Esophagus squamous epithelium (tissue), 5 donors: ENCODE measurements around the gene CNNM4. TPM values are rescaled to one million over a fixed set of nuclear protein-coding genes. Genes with fewer than 3 reads are reported as not detected.

ENCODE experiments used
- DNase-seq: peaks from one replicate; lab custom pipeline; 2025; lab: John Stamatoyannopoulos, UW
- H3K27ac ChIP-seq, 4 donors: fragments of 200-600 bp; sonication (generic); one replicate each; pipeline ENCODE4 v1.5.1; 2016 to 2019; ENCODE audit warnings: mild to moderate bottlenecking in 1 of 4
- H3K27me3 ChIP-seq, 4 donors: fragments of 200-600 bp; sonication (generic); 1 replicate in 3 of 4; 2 replicates in 1 of 4; pipeline versions ENCODE4 v1.5.1 to v1.6.0; 2017 to 2021; ENCODE audit warnings: antibody characterized with exemption in 1 of 4
- H3K36me3 ChIP-seq, 3 donors: fragments of 200-600 bp; sonication (generic); one replicate each; pipeline ENCODE4 v1.5.1; 2016 to 2019
- H3K4me1 ChIP-seq, 3 donors: fragments of 200-600 bp; sonication (generic); one replicate each; pipeline ENCODE4 v1.5.1; 2017 to 2019
- H3K4me3 ChIP-seq, 4 donors: fragments of 200-600 bp; sonication (generic); 1 replicate in 3 of 4; 2 replicates in 1 of 4; pipeline ENCODE4 v1.5.1; 2016 to 2019; ENCODE audit warnings: mild to moderate bottlenecking in 2 of 4, moderate library complexity in 1 of 4
- H3K9me3 ChIP-seq, 3 donors: fragments of 200-600 bp; sonication (generic); one replicate each; pipeline ENCODE4 v1.5.1; 2016 to 2019
- CTCF ChIP-seq, 6 experiments: fragments of 450-650 bp in 4 of 6; fragments of 200-600 bp in 2 of 6; sonication (generic) in 2 of 6; IDR thresholded peaks; one replicate each; pipeline ENCODE4 v1.5.1; 2016 to 2019; ENCODE audit warnings: antibody characterized with exemption in 6 of 6, mild to moderate bottlenecking in 4 of 6, moderate library complexity in 4 of 6
- POLR2A ChIP-seq, 4 donors: fragments of 450-650 bp; IDR thresholded peaks; one replicate each; pipeline ENCODE4 v1.6.1; 2017; ENCODE audit warnings: antibody characterized with exemption in 4 of 4, mild to moderate bottlenecking in 4 of 4, moderate library complexity in 3 of 4
- WGBS, 2 donors: methylation state at CpG; one replicate each; pipeline ENCODE4 v1.1.5; 2018; 5-methylcytosine and 5-hydroxymethylcytosine counted together
- intact Hi-C: fragments of 100-400 bp; cut with DNase I; formaldehyde crosslinking; loops from one replicate; pipeline ENCODE4 v1.15.0; 2022
- total RNA-seq, 4 donors: library from RNA; depleted of rRNA; stranded (reverse); fragments of >200 nt; gene quantifications; one replicate each; pipeline ENCODE4 v1.1.0, GENCODE V29; 2016
- donor health status: DM: yes; HTN: yes; CAD: no.

CNNM4 gene
- total RNA-seq, 4 donors from 2014 or later: 3.4 to 8.5 (median 6.7) TPM

DNA sequence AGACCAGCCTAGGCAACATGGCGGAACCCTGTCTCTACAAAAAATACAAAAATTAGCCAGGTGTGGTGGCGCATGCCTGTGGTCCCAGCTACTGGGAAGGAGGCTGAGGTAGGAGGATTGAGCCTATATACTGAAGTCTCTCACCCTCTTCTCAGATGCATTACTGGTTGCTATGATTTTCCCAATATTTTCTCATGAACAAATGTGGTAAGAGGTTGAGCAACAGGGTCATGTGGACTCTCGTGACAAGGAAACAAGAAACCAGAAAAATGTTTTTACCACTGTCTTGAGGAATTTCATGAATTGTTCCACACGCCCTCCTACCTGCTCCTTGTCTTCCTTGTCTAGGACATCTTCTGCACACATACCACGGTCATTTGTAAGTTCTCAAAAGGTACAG lies 33.3 kb upstream of the CNNM4 start:
- DNase-seq: no peak
- H3K9me3 ChIP-seq: no peaks in the 10 kb centered on the region
- 89 to 91% methylated on average over 5 of the region's 5 CpGs for WGBS, 2 donors
- peaks cover 0 to 11% (median 5%) of the 10 kb centered on the region in 3 donors for H3K4me1 ChIP-seq
- intact Hi-C loops: no loop called here
- no peak overlapping the region for H3K4me3 ChIP-seq
- no peak for TF ChIP-seq CTCF (IDR thresholded peaks at IDR 0.05)
- TF ChIP-seq POLR2A (IDR thresholded peaks at IDR 0.05): no peak
- no peaks in the 10 kb centered on the region for H3K27me3 ChIP-seq
- no peak overlapping the region for H3K27ac ChIP-seq
- peaks cover 13 to 98% (median 44%) of the 10 kb centered on the region in 3 donors for H3K36me3 ChIP-seq

- no peak overlapping the region for H3K4me3 ChIP-seq
- H3K4me1 ChIP-seq: peaks cover 0 to 23% (median 12%) of the 10 kb centered on the region in 3 donors
- 81 to 91% methylated on average over 5 to 6 of the region's 7 CpGs for WGBS, 2 donors
- peaks cover 13 to 100% (median 66%) of the 10 kb centered on the region in 3 donors for H3K36me3 ChIP-seq
- no peak overlapping the region for H3K27ac ChIP-seq
- H3K9me3 ChIP-seq: no peaks in the 10 kb centered on the region
- no peak for DNase-seq
- intact Hi-C loops: no loop called here
- TF ChIP-seq CTCF (IDR thresholded peaks at IDR 0.05) (no peak), POLR2A (IDR thresholded peaks at IDR 0.05) (no peak)
- H3K27me3 ChIP-seq: no peaks in the 10 kb centered on the region
Measured at GRCh38 chr2:96729748-96730147, 31.0 kb upstream of the CNNM4 start.

DNA sequence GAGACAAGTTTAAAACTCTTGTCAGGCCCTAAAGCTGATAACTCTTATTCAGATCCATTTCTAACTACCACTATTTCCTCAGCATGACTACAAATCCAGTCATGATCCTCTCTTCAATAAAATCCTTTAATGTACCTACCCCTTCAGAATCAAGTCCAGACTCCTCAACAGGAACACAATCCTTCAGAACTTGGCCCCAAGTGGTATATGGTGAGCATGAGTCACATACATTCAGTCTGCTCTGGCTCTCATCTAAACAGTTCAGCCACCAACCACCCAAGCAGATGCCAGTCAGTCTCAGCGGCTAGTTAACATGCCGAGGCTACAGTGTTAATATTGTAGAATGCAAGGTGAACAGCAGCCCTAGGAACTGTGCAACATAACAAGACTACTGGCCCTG lies 30.5 kb upstream of the CNNM4 start:
- WGBS, 2 donors: 33 to 56% methylated on average over 2 of the region's 2 CpGs
- Histone ChIP-seq H3K9me3 (no peaks in the 10 kb centered on the region), H3K27me3 (no peaks in the 10 kb centered on the region), H3K27ac (no peak overlapping the region), H3K36me3 (peaks cover 13 to 100% (median 66%) of the 10 kb centered on the region in 3 donors), H3K4me3 (no peak overlapping the region), H3K4me1 (peaks cover 0 to 27% (median 15%) of the 10 kb centered on the region in 3 donors)
- intact Hi-C loops: no loop called here
- TF ChIP-seq POLR2A (IDR thresholded peaks at IDR 0.05) (no peak), CTCF (IDR thresholded peaks at IDR 0.05) (no peak)
- DNase-seq: no peak

DNA sequence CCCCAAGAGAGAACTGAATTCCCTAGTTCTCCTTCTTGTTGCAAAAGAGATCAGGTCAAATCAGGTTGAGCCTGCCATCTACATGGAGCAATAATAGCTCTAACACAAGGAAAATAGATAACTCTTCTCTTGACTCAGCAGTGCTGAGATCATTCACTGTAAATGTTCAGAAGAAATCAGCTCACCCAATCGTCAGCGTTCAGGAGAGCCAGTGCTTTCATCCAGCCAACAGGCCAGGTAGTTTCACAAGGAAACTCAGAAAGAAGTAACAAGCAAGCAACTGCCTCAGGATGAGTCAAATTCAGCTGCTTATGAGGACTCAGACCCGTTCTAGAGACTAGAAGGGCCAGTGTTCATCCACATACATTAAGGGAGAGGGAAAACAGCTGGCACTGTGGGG lies 26.8 kb upstream of the CNNM4 start:
- Histone ChIP-seq H3K27me3 (no peaks in the 10 kb centered on the region), H3K27ac (peak overlapping the region in 3 of 4 donors; percentile 5 to 66 (median 21)), H3K4me3 (no peak overlapping the region), H3K4me1 (peaks cover 1 to 63% (median 32%) of the 10 kb centered on the region in 3 donors), H3K36me3 (peaks cover 9 to 90% (median 45%) of the 10 kb centered on the region in 3 donors), H3K9me3 (no peaks in the 10 kb centered on the region)
- no peak for TF ChIP-seq POLR2A (IDR thresholded peaks at IDR 0.05)
- TF ChIP-seq CTCF (IDR thresholded peaks at IDR 0.05): no peak
- intact Hi-C loops: no loop called here
- 50 to 69% methylated on average over 1 of the region's 3 CpGs for WGBS, 2 donors
- no peak for DNase-seq

GRCh38 chr2:96734880-96735583 lies 25.7 kb upstream of the CNNM4 start:
- no peaks in the 10 kb centered on the region for H3K9me3 ChIP-seq
- peak overlapping the region in 3 of 4 donors; percentile 44 to 66 (median 51) for H3K27ac ChIP-seq
- H3K27me3 ChIP-seq: no peaks in the 10 kb centered on the region
- H3K4me3 ChIP-seq: no peak overlapping the region
- WGBS, 2 donors: 38 to 78% methylated on average over 7 to 8 of the region's 8 CpGs
- DNase-seq: no peak
- no peak for TF ChIP-seq CTCF (IDR thresholded peaks at IDR 0.05)
- TF ChIP-seq POLR2A (IDR thresholded peaks at IDR 0.05): no peak
- intact Hi-C loops: no loop called here
- H3K4me1 ChIP-seq: peaks cover 5 to 69% (median 32%) of the 10 kb centered on the region in 3 donors
- H3K36me3 ChIP-seq: peaks cover 6 to 79% (median 42%) of the 10 kb centered on the region in 3 donors
